NT2/D1 (cell line): ENCODE measurements around the gene MYOCOS.

Source experiments
- SUZ12 ChIP-seq: IDR thresholded peaks from 2 replicates; pipeline ENCODE4 v1.6.1; 2011; ENCODE audit not compliant: insufficient read length, insufficient read depth; ENCODE audit errors: extremely low read depth
- YY1 ChIP-seq: IDR thresholded peaks from 2 replicates; pipeline ENCODE4 v1.6.1; 2011; ENCODE audit not compliant: insufficient read length, insufficient read depth
- ZNF274 ChIP-seq: IDR thresholded peaks from 2 replicates; pipeline ENCODE4 v1.6.1; 2011; ENCODE audit warnings: mild to moderate bottlenecking, low read depth, low read length

GRCh38 chr1:171663854-171664575 lies 42.0 kb downstream of the MYOCOS start:
- TF ChIP-seq ZNF274 (no peak), SUZ12 (no peak), YY1 (no peak)
